ENCODE measurements around the gene C1orf174.

C1orf174 gene

GRCh38 chr1:3889936-3890335, 10.1 kb downstream of the C1orf174 start:
- TF ChIP-seq, protein P1, sequence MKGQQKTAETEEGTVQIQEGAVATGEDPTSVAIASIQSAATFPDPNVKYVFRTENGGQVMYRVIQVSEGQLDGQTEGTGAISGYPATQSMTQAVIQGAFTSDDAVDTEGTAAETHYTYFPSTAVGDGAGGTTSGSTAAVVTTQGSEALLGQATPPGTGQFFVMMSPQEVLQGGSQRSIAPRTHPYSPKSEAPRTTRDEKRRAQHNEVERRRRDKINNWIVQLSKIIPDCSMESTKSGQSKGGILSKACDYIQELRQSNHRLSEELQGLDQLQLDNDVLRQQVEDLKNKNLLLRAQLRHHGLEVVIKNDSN (IDR thresholded peaks at IDR 0.05) = no peak
- TF ChIP-seq FOXM1 (IDR thresholded peaks at IDR 0.05; ENCODE audit: borderline replicate concordance, low read depth) (no peak), ZBTB7A (IDR thresholded peaks at IDR 0.05; ENCODE audit: low read depth) (no peak), CREB1 (IDR thresholded peaks at IDR 0.05; ENCODE audit: low read depth) (no peak), EGR1 (IDR thresholded peaks at IDR 0.05) (no peak), CEBPB (IDR thresholded peaks at IDR 0.05) (no peak), TCF12 (IDR thresholded peaks at IDR 0.05; ENCODE audit: low read depth) (no peak), NFIC (IDR thresholded peaks at IDR 0.05) (no peak), TAF1 (IDR thresholded peaks at IDR 0.05; ENCODE audit: low read depth) (no peak), TEAD4 (IDR thresholded peaks at IDR 0.05) (no peak), REST (IDR thresholded peaks at IDR 0.05; ENCODE audit: low read depth) (no peak), MAX (IDR thresholded peaks at IDR 0.05) (no peak), RAD21 (IDR thresholded peaks at IDR 0.05; ENCODE audit: low read depth) (no peak), EP300 (IDR thresholded peaks at IDR 0.05; ENCODE audit: borderline replicate concordance) (no peak), YY1 (IDR thresholded peaks at IDR 0.05; ENCODE audit: low read depth) (no peak)

GRCh38 chr1:3888301-3888700, 11.8 kb downstream of the C1orf174 start:
- TF ChIP-seq REST (IDR thresholded peaks at IDR 0.05; ENCODE audit: low read depth) = no peak
- TF ChIP-seq CEBPB (IDR thresholded peaks at IDR 0.05) = no peak
- TF ChIP-seq EP300 (IDR thresholded peaks at IDR 0.05; ENCODE audit: borderline replicate concordance) = no peak
- TF ChIP-seq YY1 (IDR thresholded peaks at IDR 0.05; ENCODE audit: low read depth) = no peak

DNA sequence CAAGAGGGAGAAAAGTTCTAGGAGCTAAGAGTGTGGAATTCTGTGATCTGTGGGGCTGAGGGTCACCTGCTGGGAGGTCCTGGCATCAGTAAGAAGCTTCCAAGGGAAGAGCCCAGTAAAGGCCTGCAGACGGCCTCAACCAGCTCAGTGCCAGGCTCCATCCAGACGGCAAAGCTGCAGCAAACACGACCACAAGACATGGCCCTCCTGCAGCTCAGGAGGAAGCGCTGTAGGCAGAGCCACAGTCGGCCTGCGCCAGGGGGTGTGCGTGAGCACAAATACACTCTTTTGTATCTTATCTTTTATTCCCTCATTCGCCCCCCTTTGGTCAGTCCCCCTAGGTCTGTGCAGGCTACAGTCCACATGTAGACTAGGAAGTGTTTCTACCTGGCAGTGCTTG, 13.4 kb downstream of the C1orf174 start:
- TF ChIP-seq EGR1 (IDR thresholded peaks at IDR 0.05) = no peak
- TF ChIP-seq, protein P1 (IDR thresholded peaks at IDR 0.05) = no peak
- no peak for TF ChIP-seq NFIC (IDR thresholded peaks at IDR 0.05)
- no peak for TF ChIP-seq CEBPB (IDR thresholded peaks at IDR 0.05)
- no peak for TF ChIP-seq EP300 (IDR thresholded peaks at IDR 0.05; ENCODE audit: borderline replicate concordance)
- no peak for TF ChIP-seq RAD21 (IDR thresholded peaks at IDR 0.05; ENCODE audit: low read depth)
- TF ChIP-seq FOXM1 (IDR thresholded peaks at IDR 0.05; ENCODE audit: borderline replicate concordance, low read depth) = no peak

GRCh38 chr1:3886106-3886670, 13.9 kb downstream of the C1orf174 start:
- TF ChIP-seq RAD21 (IDR thresholded peaks at IDR 0.05; ENCODE audit: low read depth) (no peak), TEAD4 (IDR thresholded peaks at IDR 0.05) (no peak), CEBPB (IDR thresholded peaks at IDR 0.05) (no peak), REST (IDR thresholded peaks at IDR 0.05; ENCODE audit: low read depth) (no peak), EGR1 (IDR thresholded peaks at IDR 0.05) (no peak), ZBTB7A (IDR thresholded peaks at IDR 0.05; ENCODE audit: low read depth) (no peak), EP300 (IDR thresholded peaks at IDR 0.05; ENCODE audit: borderline replicate concordance) (no peak), CREB1 (IDR thresholded peaks at IDR 0.05; ENCODE audit: low read depth) (no peak), TCF12 (IDR thresholded peaks at IDR 0.05; ENCODE audit: low read depth) (no peak), FOXM1 (IDR thresholded peaks at IDR 0.05; ENCODE audit: borderline replicate concordance, low read depth) (no peak), TAF1 (IDR thresholded peaks at IDR 0.05; ENCODE audit: low read depth) (no peak), MAX (IDR thresholded peaks at IDR 0.05) (no peak), NFIC (IDR thresholded peaks at IDR 0.05) (no peak), YY1 (IDR thresholded peaks at IDR 0.05; ENCODE audit: low read depth) (no peak)
- TF ChIP-seq, protein P1 (IDR thresholded peaks at IDR 0.05) = no peak
